Mucosa of stomach (tissue), 1 donor: Measurements from ENCODE around the gene LEKR1.

Source experiments
- H3K27me3 ChIP-seq: one replicate; pipeline ENCODE4 v1.7.0; 2013; ENCODE audit warnings: mild to moderate bottlenecking, low read length; ENCODE audit not compliant: control insufficient read depth, insufficient read depth
- H3K36me3 ChIP-seq: one replicate; pipeline ENCODE4 v1.7.0; 2013; ENCODE audit warnings: low read length; ENCODE audit not compliant: control insufficient read depth, insufficient read depth
- H3K4me1 ChIP-seq: one replicate; pipeline ENCODE4 v1.7.0; 2013; ENCODE audit warnings: mild to moderate bottlenecking, low read length; ENCODE audit not compliant: control insufficient read depth, insufficient read depth
- H3K4me3 ChIP-seq: one replicate; pipeline ENCODE4 v1.7.0; 2013; ENCODE audit warnings: low read length
- H3K9ac ChIP-seq: one replicate; pipeline ENCODE4 v1.7.0; 2013; ENCODE audit warnings: mild to moderate bottlenecking, low read length, moderate library complexity
- H3K9me3 ChIP-seq: one replicate; pipeline ENCODE4 v1.7.0; 2013; ENCODE audit warnings: mild to moderate bottlenecking, low read length, moderate library complexity; ENCODE audit not compliant: control insufficient read depth
- donor health status: Pancreatic carcinoma.

Gene LEKR1

DNA sequence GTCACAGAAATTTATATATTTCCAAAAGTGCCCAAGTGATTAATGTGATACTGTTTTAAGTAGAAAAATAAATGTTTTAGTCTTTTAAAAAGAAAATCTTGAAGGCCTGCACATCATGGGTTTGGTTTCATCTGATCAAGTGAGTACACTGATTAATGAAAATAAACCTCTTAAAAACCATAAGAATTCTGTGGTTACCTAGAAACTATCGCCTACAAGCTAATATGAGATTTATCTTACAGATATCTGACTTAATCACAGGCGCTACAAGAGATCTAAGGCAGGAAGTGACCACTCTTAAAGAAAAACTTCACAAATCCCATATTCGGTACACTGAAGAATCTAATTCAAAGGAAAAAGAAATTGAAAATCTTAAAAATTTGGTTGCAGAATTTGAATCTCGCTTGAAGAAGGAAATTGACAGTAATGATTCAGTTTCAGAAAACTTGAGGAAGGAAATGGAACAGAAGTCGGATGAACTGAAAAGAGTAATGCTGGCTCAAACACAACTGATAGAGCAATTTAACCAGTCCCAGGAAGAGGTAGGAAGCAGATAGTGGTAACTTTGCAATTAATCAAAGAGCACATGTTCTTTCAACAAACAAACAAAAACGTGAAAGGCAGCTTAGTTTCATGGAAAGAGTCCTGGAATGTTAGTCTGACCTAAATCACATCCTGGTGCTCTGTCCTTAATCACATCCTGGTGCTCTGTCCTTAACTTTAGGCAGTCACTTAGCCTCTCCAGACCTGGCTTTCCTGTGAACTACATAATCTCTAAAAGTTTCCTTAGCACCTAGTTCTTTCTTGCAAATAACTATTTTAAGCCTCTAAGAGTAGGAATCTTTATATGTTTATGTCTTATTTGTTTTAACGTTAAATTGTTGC lies 201.9 kb downstream of the LEKR1 start:
- Histone ChIP-seq H3K9ac (no peak overlapping the region), H3K9me3 (no peaks in the 10 kb centered on the region), H3K36me3 (no peaks in the 10 kb centered on the region), H3K4me3 (no peak overlapping the region), H3K27me3 (no peaks in the 10 kb centered on the region), H3K4me1 (no peaks in the 10 kb centered on the region)

DNA sequence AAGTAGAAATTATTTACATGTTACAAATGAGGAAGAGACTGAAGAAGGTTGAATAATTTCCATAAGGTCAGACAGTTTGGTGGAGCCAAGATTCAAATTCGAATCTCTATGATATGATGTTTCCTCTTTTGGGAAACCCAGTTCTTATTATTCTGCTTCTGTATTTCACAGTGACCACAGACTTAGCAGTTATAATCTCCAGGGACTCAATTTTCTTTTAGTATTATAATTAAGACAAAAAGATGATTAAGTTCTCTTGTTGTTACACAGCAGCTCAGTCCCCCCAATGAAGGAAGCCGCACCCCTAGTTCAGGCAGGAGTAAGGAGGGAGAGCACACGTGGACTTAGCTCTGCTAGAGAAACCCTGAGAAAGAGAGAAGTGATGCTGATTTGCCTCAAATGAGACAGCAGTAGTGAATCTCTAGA lies 203.2 kb downstream of the LEKR1 start:
- Histone ChIP-seq H3K36me3 (no peaks in the 10 kb centered on the region), H3K27me3 (no peaks in the 10 kb centered on the region)

DNA sequence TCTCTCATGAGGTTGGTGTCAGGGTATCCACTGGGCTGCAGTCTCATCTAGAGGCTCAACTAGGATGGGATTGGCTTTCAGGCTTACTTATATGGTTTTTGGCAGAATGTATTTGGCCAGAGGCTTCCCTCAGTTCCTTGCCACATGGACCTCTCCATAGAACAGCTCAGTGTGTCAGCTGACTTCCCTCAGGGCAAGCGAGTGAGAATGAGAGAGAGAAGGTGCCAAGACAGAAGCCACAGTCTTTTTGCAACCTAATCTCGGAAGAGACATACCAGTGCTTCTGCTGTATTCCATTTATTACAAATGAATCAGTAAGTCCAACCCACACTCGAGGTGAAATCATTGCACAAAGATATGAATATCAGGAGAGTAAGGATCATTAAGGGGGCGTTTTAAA lies 204.6 kb downstream of the LEKR1 start:
- Histone ChIP-seq H3K4me1 (no peaks in the 10 kb centered on the region), H3K4me3 (no peak overlapping the region), H3K9ac (no peak overlapping the region), H3K27me3 (no peaks in the 10 kb centered on the region), H3K9me3 (no peaks in the 10 kb centered on the region), H3K36me3 (no peaks in the 10 kb centered on the region)

More for the DNA sequence above, 203.2 kb downstream of the LEKR1 start:
- Histone ChIP-seq H3K9me3 (no peaks in the 10 kb centered on the region), H3K4me1 (no peaks in the 10 kb centered on the region), H3K9ac (no peak overlapping the region), H3K4me3 (no peak overlapping the region)

DNA sequence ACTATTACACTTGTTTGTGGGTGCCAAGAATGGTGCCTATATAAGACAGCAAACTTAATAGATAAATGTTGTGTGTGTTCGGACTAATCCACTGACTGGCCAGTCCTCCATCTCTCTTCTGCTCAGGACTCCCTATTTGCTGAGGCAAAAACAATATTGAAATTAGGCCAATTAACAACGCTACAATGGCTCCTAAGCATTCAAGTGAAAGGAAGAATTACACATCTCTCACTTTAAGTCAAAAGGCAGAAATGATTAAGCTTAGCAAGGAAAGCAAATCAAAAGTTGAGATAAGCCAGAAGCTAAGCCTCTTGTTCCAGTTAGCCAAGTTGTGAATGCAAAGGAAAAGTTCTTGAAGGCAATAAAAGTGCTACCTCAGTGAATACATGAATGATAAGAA lies 206.8 kb downstream of the LEKR1 start:
- no peak overlapping the region for H3K4me3 ChIP-seq
- H3K9me3 ChIP-seq = no peaks in the 10 kb centered on the region

DNA sequence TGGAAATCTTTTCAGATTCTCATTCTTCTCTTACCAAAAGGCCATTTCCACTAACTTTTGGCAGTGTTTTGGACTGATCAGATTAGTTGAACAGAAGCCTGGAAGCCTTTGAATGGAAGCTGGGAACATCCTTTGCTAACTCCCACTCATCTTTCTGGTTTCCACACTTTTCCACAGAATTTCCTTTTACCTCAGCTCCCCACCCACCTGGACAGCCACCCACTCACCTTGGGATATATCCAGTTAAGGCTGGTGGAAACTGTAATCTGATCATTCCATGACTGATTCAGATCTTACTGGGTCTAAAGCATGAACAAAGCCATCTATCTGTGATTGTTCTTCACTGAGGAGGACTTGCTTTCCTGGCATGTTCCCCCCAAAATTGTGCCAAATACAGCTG lies 214.3 kb downstream of the LEKR1 start:
- Histone ChIP-seq H3K36me3 (no peaks in the 10 kb centered on the region), H3K4me1 (no peaks in the 10 kb centered on the region), H3K4me3 (no peak overlapping the region), H3K9me3 (no peaks in the 10 kb centered on the region), H3K27me3 (no peaks in the 10 kb centered on the region), H3K9ac (no peak overlapping the region)

More for the DNA sequence above, 206.8 kb downstream of the LEKR1 start:
- no peaks in the 10 kb centered on the region for H3K4me1 ChIP-seq
- H3K27me3 ChIP-seq = no peaks in the 10 kb centered on the region
- H3K9ac ChIP-seq = no peak overlapping the region
- H3K36me3 ChIP-seq = no peaks in the 10 kb centered on the region

DNA sequence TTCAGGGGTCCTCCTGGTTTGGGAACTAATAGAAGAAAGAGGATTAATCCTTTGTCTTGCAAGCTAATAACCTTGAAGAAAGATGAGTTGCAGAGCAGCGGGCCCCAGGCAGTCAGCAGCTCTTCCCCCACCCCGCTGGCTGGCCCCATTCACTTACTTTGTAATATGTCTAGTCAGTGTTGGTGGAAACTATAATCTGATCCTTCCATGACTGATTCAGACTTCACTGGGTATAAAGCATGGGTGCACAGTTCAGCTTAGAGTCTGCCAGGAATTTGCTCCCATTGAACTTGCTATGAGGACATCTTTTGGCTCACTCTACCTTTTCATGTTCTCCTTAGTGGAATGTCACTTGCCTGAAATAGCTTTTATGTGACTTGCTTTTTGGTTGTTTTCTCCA lies 216.1 kb downstream of the LEKR1 start:
- Histone ChIP-seq H3K9me3 (no peaks in the 10 kb centered on the region), H3K9ac (no peak overlapping the region), H3K4me3 (no peak overlapping the region), H3K36me3 (no peaks in the 10 kb centered on the region), H3K27me3 (no peaks in the 10 kb centered on the region), H3K4me1 (no peaks in the 10 kb centered on the region)

DNA sequence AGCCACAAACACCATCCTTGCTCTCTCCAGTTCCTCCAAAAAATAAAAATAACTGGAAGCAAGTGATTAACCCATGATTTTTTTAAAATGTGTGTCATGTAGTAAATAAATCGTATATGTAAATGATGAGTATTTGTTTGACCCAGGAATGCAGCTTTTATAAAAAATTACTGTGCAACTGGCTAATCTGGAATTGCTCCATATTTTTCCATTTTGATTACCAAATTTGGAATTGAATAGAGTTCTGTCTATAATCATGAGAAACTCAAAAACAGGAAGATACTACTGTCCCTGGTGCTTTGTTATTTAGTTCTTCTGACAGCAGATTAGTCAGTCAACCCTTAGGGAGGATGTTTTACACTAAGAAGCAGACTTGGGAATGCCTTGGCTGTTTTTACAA lies 217.6 kb downstream of the LEKR1 start:
- Histone ChIP-seq H3K9ac (no peak overlapping the region), H3K27me3 (no peaks in the 10 kb centered on the region), H3K4me1 (no peaks in the 10 kb centered on the region)

DNA sequence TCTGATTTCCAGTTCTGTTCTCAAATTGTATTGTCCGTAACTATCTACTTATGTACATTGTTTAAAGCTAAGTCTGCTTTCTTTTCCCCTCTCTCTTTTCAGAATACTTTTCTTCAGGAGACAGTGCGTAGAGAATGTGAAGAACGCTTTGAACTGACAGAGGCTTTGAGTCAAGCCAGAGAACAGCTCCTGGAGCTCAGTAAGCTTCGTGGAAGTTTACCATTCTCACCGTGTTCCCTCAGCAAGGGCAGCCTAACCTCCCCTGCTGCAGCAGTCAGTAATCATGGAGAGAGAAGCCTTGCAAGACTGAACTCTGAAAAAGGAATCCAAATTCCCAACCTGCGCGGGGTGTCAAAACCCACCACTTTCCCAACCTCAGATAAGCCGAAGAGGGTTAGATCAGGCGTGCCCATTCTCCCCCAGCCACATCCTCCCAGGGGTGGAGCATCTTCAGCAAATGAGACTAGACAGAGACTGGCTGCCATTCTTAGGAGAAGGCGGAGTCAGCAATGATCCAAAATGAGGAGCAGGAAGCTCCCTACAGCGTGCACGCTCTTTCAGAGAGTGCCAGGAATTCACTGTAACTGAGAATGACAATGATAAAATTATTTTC lies 219.2 kb downstream of the LEKR1 start:
- Histone ChIP-seq H3K4me1 (no peaks in the 10 kb centered on the region), H3K4me3 (no peak overlapping the region), H3K27me3 (no peaks in the 10 kb centered on the region), H3K9ac (no peak overlapping the region), H3K9me3 (no peaks in the 10 kb centered on the region), H3K36me3 (no peaks in the 10 kb centered on the region)

More for the DNA sequence above, 217.6 kb downstream of the LEKR1 start:
- Histone ChIP-seq H3K36me3 (no peaks in the 10 kb centered on the region), H3K4me3 (no peak overlapping the region), H3K9me3 (no peaks in the 10 kb centered on the region)

DNA sequence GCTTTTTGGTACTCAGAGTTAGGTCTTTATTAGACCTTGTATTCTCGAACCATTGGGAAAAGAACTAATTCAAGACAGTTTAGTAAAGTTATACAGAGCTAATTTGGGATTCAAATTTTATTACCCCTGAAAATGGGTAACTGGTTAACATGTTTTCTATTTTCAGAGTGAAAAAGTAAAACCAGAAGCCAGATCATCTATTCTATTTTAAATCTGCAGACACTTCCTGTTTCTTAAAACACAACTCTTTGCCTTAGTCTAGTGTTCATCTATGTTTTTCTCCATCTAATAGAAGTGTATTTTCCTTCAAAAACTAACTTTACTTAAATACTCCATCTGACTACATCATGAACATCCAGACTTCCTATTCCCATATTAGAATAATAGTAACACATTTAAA lies 220.4 kb downstream of the LEKR1 start:
- H3K9ac ChIP-seq = no peak overlapping the region
- H3K4me1 ChIP-seq = no peaks in the 10 kb centered on the region
- no peaks in the 10 kb centered on the region for H3K36me3 ChIP-seq
- H3K4me3 ChIP-seq = no peak overlapping the region
- no peaks in the 10 kb centered on the region for H3K27me3 ChIP-seq
- no peaks in the 10 kb centered on the region for H3K9me3 ChIP-seq

DNA sequence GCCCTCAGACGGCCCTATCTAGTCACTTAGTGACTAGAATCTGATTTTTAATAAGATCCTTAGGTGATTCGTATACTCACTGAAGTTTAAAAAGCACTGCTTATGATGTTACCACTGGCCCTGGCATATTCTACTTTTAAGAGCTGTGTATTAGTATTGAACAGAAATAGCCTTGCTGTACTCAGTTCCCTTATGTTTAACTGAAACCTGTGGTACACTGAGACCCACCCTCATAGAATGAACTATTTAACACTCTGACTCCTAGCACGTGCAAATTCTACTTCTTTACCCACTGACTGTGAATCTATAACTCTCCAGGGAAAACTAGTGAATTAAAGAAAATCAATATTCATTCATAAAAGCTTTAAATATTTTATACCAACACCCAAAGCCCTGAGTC lies 224.9 kb downstream of the LEKR1 start:
- Histone ChIP-seq H3K27me3 (no peaks in the 10 kb centered on the region), H3K36me3 (no peaks in the 10 kb centered on the region), H3K4me1 (no peaks in the 10 kb centered on the region), H3K9me3 (no peaks in the 10 kb centered on the region), H3K9ac (no peak overlapping the region), H3K4me3 (no peak overlapping the region)

DNA sequence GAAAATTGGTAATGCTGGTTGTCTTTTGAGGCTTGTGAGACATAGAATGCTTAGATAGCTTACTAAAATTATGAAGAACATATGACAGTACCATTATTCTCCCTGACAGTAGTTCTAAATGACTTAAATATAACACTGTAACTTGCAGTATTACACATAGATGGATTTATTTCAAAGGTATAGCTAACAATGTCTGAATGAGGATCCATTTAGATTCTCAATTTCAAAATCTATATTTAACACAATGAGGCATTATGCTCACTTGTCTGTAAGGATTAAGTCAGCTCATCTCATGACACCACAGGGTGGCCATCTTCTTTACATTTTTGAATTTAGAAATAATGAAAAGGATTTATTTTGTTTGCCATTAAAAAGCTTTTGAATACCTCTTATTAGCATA lies 225.4 kb downstream of the LEKR1 start:
- Histone ChIP-seq H3K9me3 (no peaks in the 10 kb centered on the region), H3K4me1 (no peaks in the 10 kb centered on the region), H3K36me3 (no peaks in the 10 kb centered on the region), H3K27me3 (no peaks in the 10 kb centered on the region), H3K9ac (no peak overlapping the region), H3K4me3 (no peak overlapping the region)

DNA sequence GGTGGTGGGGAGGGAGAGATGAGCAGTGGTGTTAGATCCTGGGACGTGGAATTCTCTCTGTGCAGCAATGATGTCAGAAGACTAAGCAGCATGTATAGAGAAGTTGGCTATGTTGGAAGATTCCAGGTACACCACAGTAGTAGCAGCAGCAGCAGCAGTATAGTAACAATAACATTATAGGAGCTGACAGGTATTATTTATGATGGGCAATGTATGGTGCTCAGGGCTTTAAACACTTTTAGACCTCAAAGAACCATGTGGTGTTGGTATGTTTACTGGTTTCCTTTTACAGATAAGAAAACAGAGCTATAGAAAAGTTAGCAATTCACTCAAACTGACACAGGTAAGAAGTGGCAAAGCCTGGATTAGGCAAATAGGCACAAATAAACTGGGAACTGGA lies 229.9 kb downstream of the LEKR1 start:
- no peaks in the 10 kb centered on the region for H3K9me3 ChIP-seq
- H3K36me3 ChIP-seq = no peaks in the 10 kb centered on the region
- no peak overlapping the region for H3K9ac ChIP-seq
- H3K27me3 ChIP-seq = no peaks in the 10 kb centered on the region
- H3K4me3 ChIP-seq = no peak overlapping the region
- H3K4me1 ChIP-seq = no peaks in the 10 kb centered on the region
